NCI-H510A treated with DMSO at 0.1 percent for 48 hours (cell line): ENCODE results near the gene HPCAL1.
"Not testable (repeated sequence)": the region's sequence is repeated elsewhere in the genome, so short reads cannot be mapped to it uniquely, and the experiment has no call there.

Experiments
- DNase-seq: peaks from one replicate; lab custom pipeline; 2025; lab: John Stamatoyannopoulos, UW

The HPCAL1 gene

DNA sequence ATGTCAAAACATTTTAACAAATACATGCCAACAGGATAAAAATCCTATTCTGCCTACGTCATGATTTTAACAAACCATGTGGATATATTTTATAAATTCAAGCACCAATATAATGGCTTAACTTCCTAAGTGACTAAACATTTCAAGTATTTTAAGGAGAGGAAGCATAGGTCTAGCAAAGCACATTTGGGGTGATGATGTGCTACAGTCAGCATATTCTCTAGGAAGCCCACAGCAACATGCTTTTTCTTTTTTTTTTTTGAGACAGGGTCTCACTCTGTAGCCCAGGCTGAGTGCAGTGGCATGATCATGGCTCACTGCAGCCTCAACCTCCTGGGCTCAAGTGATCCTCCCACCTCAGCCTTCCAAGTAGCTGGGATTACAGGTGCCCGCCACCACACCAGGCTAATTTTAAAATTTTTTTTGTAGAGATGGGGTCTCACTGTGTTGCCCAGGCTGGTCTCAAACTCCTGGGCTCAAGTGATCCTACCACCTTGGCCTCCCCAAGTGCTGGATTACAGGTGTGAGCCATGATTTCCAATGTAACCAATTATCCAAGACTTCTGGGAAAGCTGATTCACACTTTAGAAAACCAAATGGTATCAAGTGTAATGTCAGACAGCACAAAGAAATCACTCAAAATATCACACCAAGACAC lies 139.9 kb downstream of the HPCAL1 start:
- DNase-seq = not testable (repeated sequence)

DNA sequence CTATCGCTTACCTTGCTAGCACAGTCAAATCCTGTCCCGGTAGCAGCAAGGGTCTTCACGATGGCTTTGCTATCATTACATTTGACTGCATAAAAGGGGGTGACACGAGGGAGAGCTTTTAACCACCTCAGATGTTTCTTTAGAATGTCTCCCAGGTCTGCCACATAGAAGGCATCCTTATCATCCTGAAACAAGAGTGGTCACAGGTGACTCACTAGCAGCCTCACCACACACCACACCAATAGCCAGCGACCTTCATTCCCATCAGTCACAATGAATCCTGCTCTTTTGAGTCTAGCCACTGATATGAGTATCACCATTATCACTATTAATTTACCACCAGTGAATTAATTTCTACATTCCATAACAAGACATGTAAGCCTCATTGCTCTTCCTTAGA lies 141.8 kb downstream of the HPCAL1 start:
- no peak for DNase-seq

- DNase-seq = no peak
These were observed 143.9 kb downstream of the HPCAL1 start for GRCh38 chr2:10446631-10447030.

DNA sequence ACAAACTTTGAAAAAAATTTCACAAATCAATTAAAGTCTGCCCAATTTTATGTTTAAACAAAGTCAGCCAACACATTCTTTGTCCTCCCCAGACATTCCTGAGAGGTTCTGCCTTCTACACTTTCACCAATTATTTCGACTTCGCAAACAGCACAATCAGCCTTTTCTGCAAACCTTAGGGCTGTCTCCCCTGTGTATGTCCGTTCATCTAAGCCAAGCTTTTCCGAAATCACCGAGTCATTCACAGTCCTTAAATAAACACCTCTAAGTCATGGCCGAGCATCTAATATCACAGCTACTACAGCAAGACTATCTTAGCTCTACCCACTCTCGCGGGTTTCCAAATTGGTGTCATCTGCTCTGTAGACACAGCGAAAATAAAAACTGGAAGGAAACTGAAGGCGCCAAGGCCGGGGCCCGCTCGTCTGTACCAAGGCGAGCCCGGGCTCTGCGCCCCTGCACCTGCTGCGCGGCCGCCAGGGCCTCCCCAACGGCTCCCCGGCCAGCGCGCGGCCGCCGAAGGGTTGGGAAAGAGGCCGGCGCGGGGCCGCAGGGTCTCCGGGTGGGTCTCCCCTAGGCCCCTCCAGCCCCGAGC lies 144.7 kb downstream of the HPCAL1 start:
- DNase-seq = peak; percentile 28

DNA sequence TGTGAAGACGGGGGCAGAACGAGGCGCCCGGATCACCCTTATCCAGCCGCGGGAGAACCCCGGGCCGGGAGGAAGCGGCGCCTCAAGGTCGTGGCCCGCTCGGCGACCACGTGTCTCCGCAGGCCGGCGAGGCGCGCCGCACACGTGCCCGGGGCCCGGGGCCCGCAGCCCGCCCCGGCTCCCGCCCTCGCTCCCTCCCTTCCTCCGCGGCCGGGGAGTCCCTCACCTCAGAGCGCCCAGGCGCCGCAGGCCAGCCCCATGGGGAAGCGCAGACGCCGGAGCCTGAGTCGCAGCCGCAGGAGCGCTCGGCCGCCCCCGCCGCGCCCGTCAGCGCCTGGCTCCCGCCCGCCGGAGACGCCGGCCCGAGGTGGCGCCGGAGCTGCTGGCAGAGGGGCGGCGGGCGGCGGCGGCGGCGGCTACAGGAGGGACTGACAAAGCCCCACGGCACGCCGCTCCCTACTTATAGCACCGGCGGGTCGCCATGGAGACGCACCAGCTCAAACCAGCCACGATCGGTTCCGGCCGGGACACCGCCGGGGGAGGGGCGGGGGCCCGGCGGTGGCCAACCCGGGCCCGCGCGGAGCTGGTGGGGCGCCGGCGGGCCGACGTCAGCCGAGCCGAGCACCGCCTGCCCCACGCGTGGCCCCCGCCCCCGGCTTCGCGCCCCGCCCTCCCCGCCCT lies 145.3 kb downstream of the HPCAL1 start, which contains the start of gene ODC1:
ODC1 (minus strand) TSS at position 433 of the 681 bp plus-strand sequence. CDS start 3,295 bp downstream, outside the sequence.
- peak; percentile 86 for DNase-seq

DNA sequence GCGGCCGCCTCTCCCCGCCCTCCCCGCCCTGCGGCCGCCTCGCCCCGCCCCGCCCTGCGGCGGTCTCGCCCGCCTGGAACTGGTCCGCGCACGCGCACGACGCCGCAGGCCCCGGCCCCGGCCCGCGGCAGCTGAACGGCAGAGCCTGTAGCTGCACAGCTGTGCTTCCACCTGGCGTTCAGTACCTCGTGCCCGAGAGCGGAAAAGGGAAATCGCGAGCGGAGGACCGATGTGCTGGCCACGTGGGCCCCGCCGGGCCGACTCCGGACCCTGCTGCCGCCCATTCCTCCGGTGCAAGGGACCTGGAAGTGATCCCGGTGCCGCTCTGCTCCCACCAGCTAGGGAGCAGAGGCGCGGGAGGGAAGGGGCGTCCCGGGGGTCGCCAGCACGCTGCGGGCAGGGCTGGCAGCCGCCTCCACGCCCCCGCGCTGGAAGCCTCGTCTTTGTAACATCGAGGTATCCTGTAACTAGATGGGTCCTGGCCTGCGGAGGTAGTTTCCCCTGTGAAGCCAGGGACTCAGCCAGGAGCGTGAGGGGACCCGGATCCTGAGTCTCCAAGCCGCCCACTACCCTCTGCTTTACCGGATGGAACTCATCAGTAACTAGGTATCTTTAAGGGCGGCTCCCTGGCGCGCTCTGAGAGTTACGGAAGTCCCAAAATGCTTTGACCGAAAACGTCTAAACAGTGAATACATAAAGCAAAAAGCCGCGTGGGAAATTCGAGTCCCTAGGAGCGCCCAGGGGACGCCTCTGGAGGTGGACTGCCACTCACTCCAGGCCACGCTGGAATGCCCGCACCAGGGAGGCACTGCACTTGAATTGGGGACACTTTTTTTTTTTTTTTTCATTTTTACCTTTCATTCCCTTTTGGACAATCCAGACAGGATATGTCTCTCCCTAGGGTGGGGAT lies 146.1 kb downstream of the HPCAL1 start:
- peak; percentile 91 for DNase-seq

- no peak for DNase-seq
These were observed 146.8 kb downstream of the HPCAL1 start for GRCh38 chr2:10449486-10449831.

DNA sequence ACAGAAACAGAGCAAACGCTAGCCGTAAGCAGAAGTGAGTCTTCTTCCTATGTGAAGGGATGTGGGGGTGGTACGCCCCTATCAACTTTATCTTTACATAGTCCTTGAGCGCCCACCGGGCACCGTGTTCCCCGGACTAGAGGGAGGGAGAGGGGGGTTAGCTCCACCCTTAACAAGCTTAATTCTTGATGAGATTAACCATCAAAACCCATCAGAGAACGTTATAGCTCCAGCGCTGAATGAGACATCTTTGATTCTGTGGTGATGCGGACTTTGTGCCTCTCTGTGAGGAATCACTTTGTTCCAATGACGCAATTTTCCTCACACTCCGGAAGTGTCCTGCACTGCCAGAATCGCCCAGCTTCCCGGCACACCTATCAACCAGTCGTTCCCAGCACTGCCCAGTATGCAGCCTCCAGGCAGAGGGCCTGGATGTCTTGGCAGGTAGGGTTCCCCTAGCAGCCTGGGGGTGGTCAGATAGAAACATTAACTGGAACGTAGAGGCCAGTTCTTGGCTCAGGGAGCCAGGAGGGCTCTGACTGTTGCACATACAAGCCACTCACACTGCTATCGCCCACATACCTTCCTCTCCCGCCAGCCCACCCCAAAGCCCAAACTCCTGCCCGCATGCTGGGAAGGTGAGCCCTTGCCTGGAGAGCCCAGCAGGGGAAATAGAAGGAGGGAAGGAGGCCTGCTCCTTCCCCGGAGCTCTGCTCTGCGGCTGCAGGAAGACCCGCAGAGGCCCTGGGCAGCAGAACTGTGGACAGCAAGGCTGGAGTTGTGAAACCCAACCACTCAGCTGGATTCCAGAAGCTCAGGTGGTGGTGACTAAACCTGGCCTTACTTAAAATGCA lies 147.4 kb downstream of the HPCAL1 start:
- peak; percentile 56 for DNase-seq

DNA sequence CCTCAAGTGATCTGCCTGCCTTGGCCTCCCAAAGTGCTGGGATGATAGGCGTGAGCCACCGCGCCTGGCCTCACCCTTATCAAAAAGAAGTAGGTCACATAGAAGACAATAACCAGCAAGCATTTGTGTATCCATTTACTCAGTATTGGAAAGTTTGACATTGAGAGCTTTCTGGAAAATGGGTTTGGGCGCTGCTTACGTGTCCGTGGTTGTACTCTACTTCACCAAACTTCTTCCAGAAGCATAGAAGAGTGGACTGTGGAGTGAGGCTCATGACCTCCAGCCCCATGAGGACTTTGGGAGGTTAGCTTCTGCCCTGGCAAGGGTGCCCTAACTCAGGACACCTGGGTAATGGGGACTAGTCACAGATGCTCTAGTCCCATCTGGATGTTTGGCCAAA lies 149.1 kb downstream of the HPCAL1 start:
- no peak for DNase-seq

- DNase-seq = peak; percentile 46
These were observed 149.6 kb downstream of the HPCAL1 start for GRCh38 chr2:10452312-10452711.

GRCh38 chr2:10452956-10453904 lies 150.5 kb downstream of the HPCAL1 start:
- no peak for DNase-seq

DNA sequence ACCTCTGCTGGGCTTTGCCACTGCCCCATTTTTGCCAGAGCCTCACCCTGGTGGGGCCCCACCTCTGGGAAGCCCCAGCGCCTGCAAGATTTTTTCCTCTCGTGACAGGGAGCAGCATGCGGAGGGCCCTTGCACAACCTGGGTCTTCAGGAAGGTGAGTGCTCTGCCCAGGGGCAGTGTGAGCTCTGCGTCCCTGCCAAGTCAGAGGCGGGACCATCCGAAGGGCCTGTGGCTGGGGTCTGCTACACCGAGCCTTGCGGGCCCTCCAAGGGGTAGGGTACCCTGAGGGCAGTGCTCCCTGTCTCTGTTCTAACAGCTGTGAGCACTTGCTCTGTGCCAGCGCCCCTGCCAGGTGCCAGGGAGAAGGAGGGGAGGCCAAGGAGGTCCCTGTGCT lies 151.2 kb downstream of the HPCAL1 start:
- no peak for DNase-seq

GRCh38 chr2:10454505-10454904 lies 151.8 kb downstream of the HPCAL1 start:
- no peak for DNase-seq

GRCh38 chr2:10457195-10457594 lies 154.5 kb downstream of the HPCAL1 start:
- not testable (repeated sequence) for DNase-seq

GRCh38 chr2:10457846-10458598 lies 155.3 kb downstream of the HPCAL1 start:
- no peak for DNase-seq

DNA sequence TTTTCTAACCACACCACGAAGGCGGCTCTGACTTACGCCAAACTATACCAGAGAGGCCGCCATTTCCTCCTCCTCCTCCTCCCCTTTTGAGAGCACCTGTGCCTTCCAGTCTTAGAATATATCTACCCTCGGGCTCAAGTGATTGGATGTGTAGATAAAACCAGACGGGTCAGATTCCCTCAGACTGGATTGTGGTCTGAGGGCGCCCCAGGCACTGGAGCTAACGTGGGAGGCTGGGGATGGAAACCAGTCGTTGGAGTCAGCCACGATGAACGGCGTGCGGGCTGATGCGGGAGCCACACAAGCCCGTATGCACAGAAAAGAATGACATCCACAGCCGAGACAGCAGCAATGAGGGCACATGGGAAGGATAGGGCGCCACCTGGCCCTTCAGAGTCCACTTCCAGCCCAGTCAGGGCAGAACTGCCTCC lies 157.7 kb downstream of the HPCAL1 start:
- no peak for DNase-seq

DNA sequence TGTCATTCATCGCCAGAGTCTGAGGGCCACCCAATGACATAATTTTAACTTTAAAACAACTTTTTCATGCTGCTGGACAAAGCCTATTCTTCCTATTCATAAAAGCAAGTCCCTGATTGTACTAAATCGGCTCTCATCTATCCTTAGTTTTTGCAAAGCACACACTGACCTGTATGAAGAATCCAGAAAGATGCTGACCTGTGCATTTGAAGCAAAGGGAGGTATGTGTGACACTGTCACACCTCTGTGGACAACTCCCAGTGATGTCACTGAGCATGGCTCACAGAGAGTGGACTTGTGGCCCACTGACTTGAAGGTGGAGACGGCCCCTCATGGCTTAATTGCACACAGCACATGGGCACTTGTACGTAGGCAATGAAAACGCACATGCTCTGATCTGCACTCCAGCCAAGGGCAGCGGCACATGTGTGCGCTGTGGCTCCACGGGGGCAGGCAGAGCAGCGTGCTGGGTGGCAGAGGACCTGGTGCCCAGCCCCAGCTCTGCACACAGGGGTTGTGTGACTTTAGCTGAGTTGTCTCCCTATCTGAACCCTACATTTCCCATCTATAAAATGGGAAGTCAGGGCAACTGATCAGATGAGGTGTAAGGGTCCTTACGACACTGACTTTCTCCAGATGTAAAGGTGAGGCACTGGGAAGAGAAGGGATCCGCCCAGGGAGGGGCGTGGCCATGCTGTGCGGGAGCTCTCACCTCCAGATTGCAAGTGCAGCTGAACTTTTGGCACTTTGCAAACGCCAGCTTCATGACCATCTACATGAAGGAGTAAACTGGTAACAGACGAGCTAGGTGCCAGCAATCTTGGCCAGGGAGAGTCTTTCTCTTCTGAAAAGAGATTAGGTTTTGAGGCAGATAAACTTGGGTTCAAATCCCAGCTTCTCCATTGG lies 159.7 kb downstream of the HPCAL1 start:
- DNase-seq = no peak

GRCh38 chr2:10465910-10466309 lies 163.2 kb downstream of the HPCAL1 start:
- no peak for DNase-seq
